Tongue (tissue), 2 donors: ENCODE data around the gene SCGB2B2. TPM values are rescaled to one million over a fixed set of nuclear protein-coding genes. Genes with fewer than 3 reads are reported as not detected.
"Not testable (repeated sequence)": the region's sequence is repeated elsewhere in the genome, so short reads cannot be mapped to it uniquely, and the experiment has no call there.

ENCODE experiments used
- DNase-seq: peaks from one replicate; pipeline ENCODE4 v3.0.0-alpha.2; 2015
- total RNA-seq: library from RNA; depleted of rRNA; stranded (reverse); fragments of >200 nt; gene quantifications from one replicate; pipeline ENCODE4 v1.2.3, GENCODE V29; 2014

Gene SCGB2B2
- total RNA-seq, 1 donor from 2014 or later: 0.10 TPM

DNA sequence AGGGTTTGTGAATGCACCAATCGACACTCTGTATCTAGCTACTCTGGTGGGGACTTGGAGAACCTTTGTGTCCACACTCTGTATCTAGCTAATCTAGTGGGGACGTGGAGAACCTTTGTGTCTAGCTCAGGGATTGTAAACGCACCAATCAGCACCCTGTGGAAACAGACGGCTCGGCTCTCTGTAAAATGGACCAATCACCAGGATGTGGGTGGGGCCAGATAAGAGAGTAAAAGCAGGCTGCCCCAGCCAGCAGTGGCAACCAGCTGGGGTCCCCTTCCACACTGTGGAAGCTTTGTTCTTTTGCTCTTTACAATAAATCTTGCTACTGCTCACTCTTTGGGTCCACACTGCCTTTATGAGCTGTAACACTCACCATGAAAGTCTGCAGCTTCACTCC lies 8.3 kb downstream of the SCGB2B2 start:
- not testable (repeated sequence) for DNase-seq

DNA sequence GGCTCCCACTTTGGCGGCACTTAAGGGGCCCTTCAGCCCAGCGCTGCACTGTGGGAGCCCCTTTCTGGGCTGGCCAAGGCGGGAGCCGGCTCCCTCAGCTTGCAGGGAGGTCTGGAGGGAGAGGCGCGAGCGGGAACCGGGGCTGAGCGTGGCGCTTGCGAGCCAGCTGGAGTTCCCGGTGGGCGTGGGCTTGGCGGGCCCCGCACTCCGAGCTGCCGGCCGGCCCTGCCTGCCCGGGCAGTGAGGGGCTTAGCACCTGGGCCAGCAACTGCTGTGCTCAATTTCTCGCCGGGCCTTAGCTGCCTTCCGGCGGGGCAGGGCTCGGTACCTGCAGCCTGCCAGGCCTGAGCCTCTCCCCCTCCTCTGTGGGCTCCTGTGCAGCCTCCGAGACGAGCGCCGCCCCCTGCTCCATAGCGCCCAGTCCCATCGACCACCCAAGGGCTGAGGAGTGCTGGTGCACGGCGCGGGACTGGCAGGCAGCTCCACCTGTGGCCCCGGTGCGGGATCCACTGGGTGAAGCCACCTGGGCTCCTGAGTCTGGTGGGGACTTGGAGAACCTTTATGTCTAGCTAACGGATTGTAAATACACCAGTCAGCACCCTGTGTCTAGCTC lies 8.8 kb downstream of the SCGB2B2 start:
- not testable (repeated sequence) for DNase-seq

DNA sequence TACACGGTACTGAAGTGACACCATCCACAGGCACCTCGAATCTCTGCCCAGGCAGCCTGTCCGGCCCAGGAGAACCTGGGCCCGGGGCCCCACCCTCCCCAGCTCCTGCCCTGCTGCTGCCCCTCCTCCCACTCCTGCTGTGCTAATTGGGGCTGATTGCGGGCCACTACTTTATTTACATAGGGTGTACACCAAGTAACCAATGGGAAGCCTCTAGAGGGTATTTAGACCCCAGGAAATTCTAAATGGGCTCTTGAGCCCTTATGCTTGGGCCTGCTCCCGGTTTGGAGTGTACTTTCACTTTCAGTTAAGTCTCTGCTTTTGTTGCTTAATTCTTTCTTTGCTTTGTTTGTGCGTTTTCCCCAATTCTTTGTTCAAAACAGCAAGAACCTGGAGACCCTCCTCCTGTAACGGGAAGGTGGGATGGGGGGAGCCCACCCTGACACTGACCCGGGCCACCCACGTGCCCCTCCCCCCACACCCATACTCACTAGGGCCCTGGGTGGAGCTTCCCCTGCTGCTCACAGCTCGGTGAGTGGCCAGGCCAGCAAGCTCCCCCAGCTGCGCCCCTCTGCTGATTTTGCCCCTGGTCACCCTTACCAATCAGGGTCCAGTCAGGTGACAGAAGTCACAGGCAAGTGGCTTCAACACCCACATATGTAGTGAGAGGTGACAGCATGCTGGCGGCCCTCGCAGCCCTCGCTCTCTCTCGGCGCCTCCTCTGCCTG lies 9.4 kb downstream of the SCGB2B2 start:
- DNase-seq: no peak

GRCh38 chr19:34666958-34667265 lies 10.0 kb downstream of the SCGB2B2 start:
- no peak for DNase-seq

- no peak for DNase-seq
Measured at GRCh38 chr19:34666200-34666957, 10.6 kb downstream of the SCGB2B2 start.

GRCh38 chr19:34665275-34665674 lies 11.7 kb downstream of the SCGB2B2 start:
- not testable (repeated sequence) for DNase-seq

- no peak for DNase-seq
Measured at GRCh38 chr19:34664870-34665269, 12.1 kb downstream of the SCGB2B2 start.

DNA sequence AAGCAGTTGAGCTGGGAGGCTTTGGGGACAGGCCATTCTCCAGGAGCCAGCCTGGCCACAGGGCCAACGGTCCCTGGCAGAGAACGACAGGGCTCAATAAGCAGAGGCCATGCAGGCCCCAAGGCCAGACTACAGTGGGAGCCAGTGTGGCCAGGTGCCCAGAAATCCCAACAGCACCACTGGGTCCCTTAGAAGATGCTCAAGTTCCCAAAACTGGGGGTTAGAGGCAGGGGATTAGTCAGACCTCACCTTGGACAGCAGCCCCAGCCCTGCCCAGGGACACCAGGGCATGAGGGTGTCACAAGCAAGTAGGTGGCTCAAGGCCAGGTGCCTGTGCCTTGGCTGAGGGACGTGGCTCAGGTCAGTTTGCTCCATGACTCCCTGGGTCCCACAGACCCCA lies 12.8 kb downstream of the SCGB2B2 start:
- DNase-seq: no peak

- DNase-seq: peak; percentile 20
Measured at GRCh38 chr19:34662919-34663318, 14.0 kb downstream of the SCGB2B2 start.

DNA sequence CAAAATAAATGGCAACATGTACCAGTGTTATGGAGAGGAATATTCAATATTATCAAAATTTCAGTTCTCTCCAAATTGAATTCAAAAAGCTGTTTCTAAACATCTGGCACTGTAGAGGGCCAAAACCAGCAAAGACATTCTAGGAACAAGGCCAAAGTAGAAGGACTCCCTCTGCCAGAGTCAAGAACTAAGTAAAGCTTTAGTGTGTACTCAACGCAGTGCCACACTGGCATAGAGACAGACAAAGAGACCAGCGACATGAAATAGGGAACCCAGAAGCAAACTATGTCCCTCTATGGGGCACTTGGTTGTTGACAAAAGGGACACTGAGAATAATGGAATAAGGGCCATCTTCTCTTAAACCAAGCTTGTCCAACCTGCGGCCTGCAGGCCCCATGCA lies 15.6 kb downstream of the SCGB2B2 start:
- DNase-seq: no peak

DNA sequence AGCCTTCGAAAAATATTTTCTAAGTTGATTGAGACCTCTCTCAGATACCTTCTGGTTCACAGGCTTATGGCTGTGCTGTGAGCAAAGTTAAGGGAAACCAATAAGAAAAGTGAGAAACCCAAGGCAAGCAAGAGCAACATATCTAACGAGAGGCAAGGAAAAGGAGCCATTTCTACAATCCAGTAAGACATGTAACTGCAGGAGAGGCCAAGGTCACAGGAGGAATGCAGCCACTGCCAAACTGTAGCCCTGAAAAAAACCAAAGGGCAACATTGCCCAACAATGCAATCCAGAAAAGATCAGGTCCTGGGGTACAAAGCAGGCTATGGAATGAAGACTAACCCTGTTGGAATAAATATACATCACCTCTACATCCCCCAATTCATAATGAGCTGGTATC lies 21.3 kb downstream of the SCGB2B2 start:
- no peak for DNase-seq

- no peak for DNase-seq
Measured at GRCh38 chr19:34654796-34655195, 22.2 kb downstream of the SCGB2B2 start.

DNA sequence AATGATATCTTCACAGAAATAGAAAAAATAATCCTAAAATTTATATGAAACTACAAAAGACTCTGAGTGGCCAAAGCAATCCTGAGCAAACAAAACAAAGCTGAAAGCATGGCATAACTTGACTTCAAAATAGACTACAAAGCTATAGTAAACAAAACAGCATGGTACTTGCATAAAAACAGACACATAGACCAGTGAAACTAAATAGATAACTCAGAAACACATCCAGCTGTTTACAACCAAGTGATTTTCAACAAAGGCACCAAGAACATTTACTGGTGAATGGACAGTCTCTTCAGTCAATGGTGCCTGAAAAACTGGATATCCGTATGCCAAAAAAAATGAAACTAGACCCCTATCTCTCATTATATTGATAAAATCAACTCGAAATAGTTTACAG lies 25.2 kb downstream of the SCGB2B2 start:
- DNase-seq: no peak

DNA sequence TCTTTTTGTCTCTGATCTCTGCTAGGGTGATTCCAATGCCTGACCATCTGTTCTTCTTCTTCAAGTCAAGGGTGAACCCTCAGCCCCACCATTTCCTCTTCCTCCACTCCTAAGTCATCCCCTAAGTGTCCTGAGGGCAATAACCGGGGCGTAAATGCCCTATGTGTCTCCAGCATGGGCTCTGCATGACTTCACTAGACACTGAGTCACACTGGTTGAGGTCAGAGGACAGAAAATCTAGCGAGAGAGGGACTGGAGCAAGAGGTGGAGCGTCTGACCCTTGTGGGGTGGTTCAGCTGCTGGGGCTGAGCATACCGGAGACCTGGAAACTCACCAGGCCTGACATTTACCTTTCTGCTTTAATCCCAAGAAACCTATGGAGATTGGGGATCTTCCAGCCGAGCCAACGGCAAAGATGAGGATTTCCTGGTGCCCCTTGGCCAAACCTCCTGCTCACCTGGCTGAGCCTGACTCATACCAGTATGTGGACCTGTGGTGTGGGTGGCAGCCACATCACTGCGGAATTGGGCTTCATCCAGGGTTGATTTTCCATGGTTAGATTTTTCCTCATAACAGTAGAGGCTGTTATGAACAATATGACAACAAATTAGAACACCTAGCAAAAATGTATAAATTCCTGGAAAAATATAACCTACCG lies 26.9 kb downstream of the SCGB2B2 start:
- DNase-seq: no peak

- peak; percentile 83 for DNase-seq
Measured at GRCh38 chr19:34645551-34645950, 31.4 kb downstream of the SCGB2B2 start.

GRCh38 chr19:34644991-34645461 lies 31.9 kb downstream of the SCGB2B2 start:
- DNase-seq: peak; percentile 46

DNA sequence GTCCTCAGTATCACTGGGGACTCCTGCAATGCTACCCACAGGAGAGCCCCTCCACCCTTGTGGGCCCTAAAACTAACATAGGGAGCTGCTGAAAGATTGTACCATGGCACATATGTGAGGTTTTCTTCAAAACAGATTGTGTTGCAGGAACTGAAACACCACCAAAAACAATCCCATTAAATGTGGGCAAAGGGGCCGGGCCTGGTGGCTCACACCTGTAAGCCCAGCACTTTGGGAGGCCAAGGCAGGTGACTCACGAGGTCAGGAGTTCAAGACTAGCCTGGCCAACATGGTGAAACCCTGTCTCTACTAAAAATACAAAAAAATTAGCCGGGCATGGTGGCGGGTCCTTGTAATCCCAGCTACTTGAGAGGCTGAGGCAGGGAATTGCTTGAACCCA lies 34.7 kb downstream of the SCGB2B2 start:
- no peak for DNase-seq

- peak; percentile 84 for DNase-seq
Measured at GRCh38 chr19:34639491-34640085, 37.4 kb downstream of the SCGB2B2 start.

DNA sequence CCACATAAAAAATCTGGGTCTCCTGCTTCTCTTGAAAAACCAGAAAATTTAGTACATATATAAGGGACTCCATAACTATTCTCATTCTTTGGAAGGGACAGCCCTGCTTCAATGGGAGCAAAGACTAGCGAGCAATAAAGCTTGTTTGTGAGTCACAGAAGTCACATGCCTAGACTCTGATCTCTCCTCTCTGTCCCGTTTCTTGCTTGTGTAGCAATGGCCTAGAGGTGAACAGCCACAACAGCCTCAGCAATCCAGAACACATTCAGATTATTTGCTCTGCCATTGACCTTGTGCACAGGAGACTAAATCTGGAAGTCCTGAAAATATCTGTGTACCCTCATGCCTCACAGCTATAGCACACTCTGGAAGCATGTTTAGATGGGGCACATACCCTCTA lies 43.2 kb downstream of the SCGB2B2 start:
- DNase-seq: no peak
